Neutrophil (primary cell): ENCODE measurements around the gene MEAF6.

Source experiments
- H3K27ac ChIP-seq: fragments of 200-600 bp; sonication (generic); 2 replicates; pipeline ENCODE4 v1.5.1; 2016; ENCODE audit warnings: mild to moderate bottlenecking, moderate library complexity
- H3K27me3 ChIP-seq: fragments of 200-600 bp; sonication (generic); 2 replicates; pipeline ENCODE4 v1.6.0; 2016; ENCODE audit warnings: mild to moderate bottlenecking
- H3K36me3 ChIP-seq: fragments of 200-600 bp; sonication (generic); 2 replicates; pipeline ENCODE4 v1.5.1; 2017
- H3K4me1 ChIP-seq, 2 experiments: fragments of 200-600 bp in 1 of 2; sonication (generic) in 1 of 2; 1 replicate in 1 of 2; 2 replicates in 1 of 2; pipeline versions ENCODE4 v1.5.1 to v1.6.1; 2013 to 2016; ENCODE audit warnings: low read depth in 1 of 2, low read length in 1 of 2, mild to moderate bottlenecking in 1 of 2, moderate library complexity in 1 of 2; ENCODE audit not compliant: control insufficient read depth in 1 of 2, insufficient read depth in 1 of 2
- H3K4me3 ChIP-seq, 2 experiments: fragments of 200-600 bp in 1 of 2; sonication (generic) in 1 of 2; 1 replicate in 1 of 2; 2 replicates in 1 of 2; pipeline ENCODE4 v1.5.1; 2013 to 2016; ENCODE audit warnings: low read depth in 1 of 2, low read length in 1 of 2, mild to moderate bottlenecking in 1 of 2, moderate library complexity in 1 of 2
- H3K9me3 ChIP-seq: fragments of 200-600 bp; sonication (generic); 2 replicates; pipeline ENCODE4 v1.5.1; 2016
- TF ChIP-seq, protein P1 (sequence below): fragments of 200-600 bp; sonication (generic); IDR thresholded peaks from 2 replicates; pipeline ENCODE4 v1.5.1; 2016; ENCODE audit warnings: antibody characterized with exemption

MEAF6 gene

DNA sequence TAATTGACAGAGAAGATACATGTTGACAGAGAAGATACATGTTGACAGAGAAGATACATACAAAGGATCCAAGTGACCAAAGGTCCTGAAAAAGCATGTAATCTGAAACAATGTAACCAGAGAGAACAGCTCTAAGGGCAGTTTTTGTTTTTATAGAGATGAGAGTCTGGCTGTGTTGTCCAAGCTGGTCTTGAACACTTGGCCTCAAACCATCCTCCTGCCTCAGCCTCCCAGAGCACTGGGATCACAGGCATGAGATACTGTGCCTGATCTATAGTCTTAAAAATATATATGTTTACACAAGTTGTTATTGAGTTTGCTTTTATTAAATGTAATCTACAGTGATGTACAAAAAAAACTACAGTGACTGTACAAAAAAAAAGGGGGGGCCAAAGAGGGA lies 12.5 kb downstream of the MEAF6 start:
- H3K27me3 ChIP-seq, result no peaks in the 10 kb centered on the region
- no peak overlapping the region for H3K27ac ChIP-seq
- no peaks in the 10 kb centered on the region for H3K9me3 ChIP-seq
- no peak overlapping the region for H3K4me3 ChIP-seq
- peaks cover 68% of the 10 kb centered on the region for H3K36me3 ChIP-seq
- TF ChIP-seq, protein P1, sequence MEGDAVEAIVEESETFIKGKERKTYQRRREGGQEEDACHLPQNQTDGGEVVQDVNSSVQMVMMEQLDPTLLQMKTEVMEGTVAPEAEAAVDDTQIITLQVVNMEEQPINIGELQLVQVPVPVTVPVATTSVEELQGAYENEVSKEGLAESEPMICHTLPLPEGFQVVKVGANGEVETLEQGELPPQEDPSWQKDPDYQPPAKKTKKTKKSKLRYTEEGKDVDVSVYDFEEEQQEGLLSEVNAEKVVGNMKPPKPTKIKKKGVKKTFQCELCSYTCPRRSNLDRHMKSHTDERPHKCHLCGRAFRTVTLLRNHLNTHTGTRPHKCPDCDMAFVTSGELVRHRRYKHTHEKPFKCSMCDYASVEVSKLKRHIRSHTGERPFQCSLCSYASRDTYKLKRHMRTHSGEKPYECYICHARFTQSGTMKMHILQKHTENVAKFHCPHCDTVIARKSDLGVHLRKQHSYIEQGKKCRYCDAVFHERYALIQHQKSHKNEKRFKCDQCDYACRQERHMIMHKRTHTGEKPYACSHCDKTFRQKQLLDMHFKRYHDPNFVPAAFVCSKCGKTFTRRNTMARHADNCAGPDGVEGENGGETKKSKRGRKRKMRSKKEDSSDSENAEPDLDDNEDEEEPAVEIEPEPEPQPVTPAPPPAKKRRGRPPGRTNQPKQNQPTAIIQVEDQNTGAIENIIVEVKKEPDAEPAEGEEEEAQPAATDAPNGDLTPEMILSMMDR, result no peak
- H3K4me1 ChIP-seq, result peaks cover 3 to 4% of the 10 kb centered on the region in 2 experiments

DNA sequence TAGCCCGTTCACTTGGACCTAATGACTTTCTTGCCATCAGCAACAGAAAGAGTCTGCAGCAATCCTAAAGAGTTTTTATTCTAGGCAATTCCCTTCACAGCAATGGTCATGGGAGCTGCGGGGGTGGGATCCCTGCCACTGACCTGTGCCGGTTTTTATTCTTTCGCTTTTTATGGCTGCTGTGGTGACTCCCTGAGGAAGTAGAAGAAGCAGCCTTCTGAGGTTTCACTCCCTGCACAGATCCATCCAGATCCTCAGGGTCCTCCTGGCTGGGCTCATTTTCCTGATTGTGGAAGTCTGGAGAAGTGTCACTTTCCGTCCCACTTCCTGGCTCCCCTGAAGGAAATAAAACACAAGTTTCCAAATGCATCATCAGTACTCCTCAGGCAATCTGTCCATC lies 12.9 kb downstream of the MEAF6 start:
- Histone ChIP-seq H3K36me3 (peaks cover 64% of the 10 kb centered on the region), H3K27ac (no peak overlapping the region)
- TF ChIP-seq, protein P1, result no peak

DNA sequence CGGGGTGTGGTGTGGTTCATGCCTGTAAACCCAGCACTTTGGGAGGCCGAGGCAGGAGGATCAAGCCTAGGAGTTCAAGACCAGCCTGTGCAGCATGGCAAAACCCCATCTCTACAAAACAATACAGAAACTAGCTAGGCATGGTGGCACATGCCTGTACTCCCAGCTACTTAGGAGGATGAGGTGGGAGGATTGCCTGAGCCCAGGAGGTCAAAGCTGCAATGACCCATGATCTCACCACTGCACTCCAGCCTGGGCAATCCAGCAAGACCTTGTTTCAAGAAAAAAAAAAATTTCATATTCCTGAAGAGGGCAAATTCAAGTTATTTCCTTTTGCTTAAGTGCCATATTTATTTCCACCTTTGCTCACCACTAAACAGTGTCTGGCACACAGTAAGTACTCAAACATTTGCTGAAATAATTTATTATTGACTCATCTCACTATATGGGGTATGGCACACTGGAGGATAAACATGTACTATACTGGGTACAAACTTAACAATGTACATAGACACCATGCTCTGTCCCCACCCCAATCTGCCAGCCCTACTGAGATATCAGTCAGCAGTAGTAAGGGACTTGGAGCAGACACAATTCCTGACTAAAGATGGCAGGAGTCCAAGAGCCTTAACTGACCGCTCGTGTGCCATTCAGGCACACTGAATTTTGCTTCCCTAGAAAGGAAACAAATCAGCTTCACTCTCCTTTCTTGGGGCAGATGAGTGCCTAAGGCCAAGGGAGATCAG lies 15.5 kb downstream of the MEAF6 start:
- peaks cover 3 to 4% of the 10 kb centered on the region in 2 experiments for H3K4me1 ChIP-seq
- TF ChIP-seq, protein P1, result no peak
- H3K4me3 ChIP-seq, result no peak overlapping the region
- H3K27ac ChIP-seq, result no peak overlapping the region
- peaks cover 61% of the 10 kb centered on the region for H3K36me3 ChIP-seq
- H3K27me3 ChIP-seq, result no peaks in the 10 kb centered on the region
- H3K9me3 ChIP-seq, result no peaks in the 10 kb centered on the region

More for the DNA sequence above, 12.9 kb downstream of the MEAF6 start:
- no peak overlapping the region for H3K4me3 ChIP-seq
- H3K4me1 ChIP-seq, result peaks cover 3 to 4% of the 10 kb centered on the region in 2 experiments
- no peaks in the 10 kb centered on the region for H3K27me3 ChIP-seq
- no peaks in the 10 kb centered on the region for H3K9me3 ChIP-seq

DNA sequence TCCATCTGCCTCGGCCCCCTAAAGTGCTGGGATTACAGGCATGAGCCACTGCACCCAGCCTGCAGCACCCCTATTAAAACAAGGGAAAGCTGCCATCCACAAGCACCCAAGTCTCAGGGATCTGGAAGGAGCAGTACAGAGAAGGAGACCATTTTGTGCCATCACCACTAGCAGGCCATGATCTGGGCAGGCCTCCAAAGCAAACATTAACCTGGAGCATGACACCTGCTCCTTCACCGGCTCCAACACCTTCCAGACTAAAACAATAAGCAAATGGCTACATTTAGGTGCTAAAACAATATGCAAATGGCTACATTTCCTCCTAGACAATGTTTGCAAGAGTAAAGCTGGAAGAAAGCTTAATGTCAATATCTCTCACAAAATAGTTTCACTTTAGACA lies 16.7 kb downstream of the MEAF6 start:
- H3K4me3 ChIP-seq, result no peak overlapping the region
- no peaks in the 10 kb centered on the region for H3K27me3 ChIP-seq
- TF ChIP-seq, protein P1, result no peak
- peaks cover 67% of the 10 kb centered on the region for H3K36me3 ChIP-seq
- no peaks in the 10 kb centered on the region for H3K4me1 ChIP-seq
- H3K27ac ChIP-seq, result no peak overlapping the region
- H3K9me3 ChIP-seq, result no peaks in the 10 kb centered on the region

DNA sequence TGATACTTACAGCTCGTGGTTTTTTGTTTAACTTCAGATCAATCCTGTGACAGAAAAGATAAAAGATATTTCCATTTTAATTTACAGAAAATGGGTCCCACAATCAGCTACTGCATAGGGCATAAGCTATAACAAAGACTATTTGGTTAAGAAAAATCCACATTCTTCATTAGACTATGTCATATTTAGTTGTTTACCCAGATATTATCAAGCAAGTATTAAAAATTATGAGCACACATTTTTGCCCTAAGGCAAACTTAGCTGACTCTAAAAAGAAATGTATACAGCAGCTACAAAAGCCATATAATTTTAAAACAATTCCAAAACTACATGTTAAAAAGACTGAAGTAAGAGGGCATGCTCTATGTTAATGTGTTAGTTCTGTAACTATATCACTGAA lies 18.7 kb downstream of the MEAF6 start:
- TF ChIP-seq, protein P1, result no peak

More for the DNA sequence above, 18.7 kb downstream of the MEAF6 start:
- peaks cover 69% of the 10 kb centered on the region for H3K36me3 ChIP-seq
- no peak overlapping the region for H3K4me3 ChIP-seq
- H3K27ac ChIP-seq, result no peak overlapping the region
- no peaks in the 10 kb centered on the region for H3K9me3 ChIP-seq
- no peaks in the 10 kb centered on the region for H3K27me3 ChIP-seq
- no peaks in the 10 kb centered on the region for H3K4me1 ChIP-seq
